NT2/D1 (cell line): ENCODE data around the gene SCARF2.

Experiments
- SUZ12 ChIP-seq: IDR thresholded peaks from 2 replicates; pipeline ENCODE4 v1.6.1; 2011; ENCODE audit not compliant: insufficient read length, insufficient read depth; ENCODE audit errors: extremely low read depth
- YY1 ChIP-seq: IDR thresholded peaks from 2 replicates; pipeline ENCODE4 v1.6.1; 2011; ENCODE audit not compliant: insufficient read length, insufficient read depth
- ZNF274 ChIP-seq: IDR thresholded peaks from 2 replicates; pipeline ENCODE4 v1.6.1; 2011; ENCODE audit warnings: mild to moderate bottlenecking, low read depth, low read length

GRCh38 chr22:20404881-20405280 lies 32.7 kb downstream of the SCARF2 start:
- no peak for TF ChIP-seq YY1
- TF ChIP-seq ZNF274, result no peak
- no peak for TF ChIP-seq SUZ12
